VCaP (cell line): ENCODE data around the gene AMACR.
A peak's percentile ranks its signal among the peaks of the same experiment; 100 is the strongest.

Source experiments
- H3K27ac ChIP-seq: fragments of 450-650 bp; 2 replicates; pipeline ENCODE4 v1.5.1; 2017
- TF ChIP-seq, protein P1 (sequence below): fragments of 450-650 bp; conservative IDR thresholded peaks from 2 replicates; pipeline ENCODE4 v1.5.1; 2017; ENCODE audit warnings: mild to moderate bottlenecking, moderate library complexity

Gene AMACR

DNA sequence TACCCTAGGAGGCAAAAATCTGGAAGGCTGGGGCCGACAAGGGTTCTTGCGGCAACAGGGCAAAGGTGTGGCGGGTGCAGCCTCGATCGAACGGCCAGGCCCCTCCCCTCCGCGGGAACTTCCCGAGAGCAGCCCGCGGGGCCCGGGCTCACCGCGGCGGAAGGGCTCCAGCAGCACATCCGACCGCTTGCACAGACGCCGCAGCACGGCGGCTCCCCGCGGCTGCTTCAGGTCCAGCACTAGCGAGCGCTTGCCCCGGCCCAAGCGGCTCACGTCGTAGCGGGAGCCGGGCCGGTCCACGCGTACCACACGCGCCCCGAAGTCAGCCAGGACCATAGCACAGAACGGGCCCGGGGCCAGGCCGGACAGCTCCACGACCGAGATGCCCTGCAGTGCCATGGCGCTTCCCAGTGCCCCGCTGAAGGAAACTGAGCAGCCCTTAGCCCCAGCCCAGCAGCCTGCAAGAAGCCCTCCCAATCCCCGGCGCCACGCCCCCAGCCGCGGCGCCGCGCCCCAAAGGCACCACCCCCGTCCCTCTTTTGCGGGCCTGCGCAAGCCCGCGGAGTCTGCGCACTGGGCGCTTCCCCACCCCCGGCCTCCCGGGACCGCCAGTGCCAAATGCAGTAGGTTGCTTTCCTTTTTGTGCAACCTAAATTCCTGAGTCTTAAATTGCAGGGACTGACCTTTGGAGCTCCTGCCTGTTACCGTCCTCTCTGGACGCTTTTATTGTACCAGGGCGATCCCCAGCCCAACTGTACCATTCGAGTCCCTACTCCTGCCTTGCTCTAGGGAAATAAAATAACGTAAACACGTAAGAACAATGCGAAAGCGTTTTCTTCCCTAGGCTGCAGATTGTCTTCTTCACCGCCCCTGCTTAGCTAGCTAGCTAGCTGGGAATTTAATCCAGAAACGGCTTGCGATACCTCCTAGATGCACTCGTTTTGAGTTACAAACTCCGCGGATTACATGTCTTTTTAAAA lies at the start of gene AMACR:
AMACR (minus strand) TSS at position 430 of the 980 bp plus-strand sequence; CDS start at position 399, 31 bp downstream.
- peak within 1 kb of the TSS; percentile 97 for H3K27ac ChIP-seq
- TF ChIP-seq, protein P1, sequence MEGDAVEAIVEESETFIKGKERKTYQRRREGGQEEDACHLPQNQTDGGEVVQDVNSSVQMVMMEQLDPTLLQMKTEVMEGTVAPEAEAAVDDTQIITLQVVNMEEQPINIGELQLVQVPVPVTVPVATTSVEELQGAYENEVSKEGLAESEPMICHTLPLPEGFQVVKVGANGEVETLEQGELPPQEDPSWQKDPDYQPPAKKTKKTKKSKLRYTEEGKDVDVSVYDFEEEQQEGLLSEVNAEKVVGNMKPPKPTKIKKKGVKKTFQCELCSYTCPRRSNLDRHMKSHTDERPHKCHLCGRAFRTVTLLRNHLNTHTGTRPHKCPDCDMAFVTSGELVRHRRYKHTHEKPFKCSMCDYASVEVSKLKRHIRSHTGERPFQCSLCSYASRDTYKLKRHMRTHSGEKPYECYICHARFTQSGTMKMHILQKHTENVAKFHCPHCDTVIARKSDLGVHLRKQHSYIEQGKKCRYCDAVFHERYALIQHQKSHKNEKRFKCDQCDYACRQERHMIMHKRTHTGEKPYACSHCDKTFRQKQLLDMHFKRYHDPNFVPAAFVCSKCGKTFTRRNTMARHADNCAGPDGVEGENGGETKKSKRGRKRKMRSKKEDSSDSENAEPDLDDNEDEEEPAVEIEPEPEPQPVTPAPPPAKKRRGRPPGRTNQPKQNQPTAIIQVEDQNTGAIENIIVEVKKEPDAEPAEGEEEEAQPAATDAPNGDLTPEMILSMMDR, result 0 out of 2 replicates have a peak, but pooled peaks have one; percentile 8

DNA sequence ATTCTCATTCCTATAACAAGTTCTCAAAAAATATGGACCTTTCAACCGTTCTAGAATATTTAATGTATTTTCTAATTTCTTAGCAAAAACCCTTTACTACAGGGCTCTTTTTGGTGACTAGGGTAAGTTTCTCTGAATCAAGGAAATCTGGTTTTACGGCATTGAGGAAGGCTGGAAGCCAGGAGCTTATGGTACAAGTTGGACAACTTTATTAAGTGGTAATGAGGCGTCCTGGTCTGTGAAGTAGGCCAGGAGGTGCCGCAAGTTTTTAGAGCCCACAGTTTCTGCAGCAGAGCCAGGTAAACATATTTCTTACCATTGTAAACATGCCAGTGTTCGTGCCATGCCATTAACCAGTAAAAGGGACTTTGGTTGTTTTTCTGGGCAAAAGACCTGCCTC lies 49.7 kb upstream of the AMACR start:
- TF ChIP-seq, protein P1, result no peak
- H3K27ac ChIP-seq, result no peak overlapping the region

DNA sequence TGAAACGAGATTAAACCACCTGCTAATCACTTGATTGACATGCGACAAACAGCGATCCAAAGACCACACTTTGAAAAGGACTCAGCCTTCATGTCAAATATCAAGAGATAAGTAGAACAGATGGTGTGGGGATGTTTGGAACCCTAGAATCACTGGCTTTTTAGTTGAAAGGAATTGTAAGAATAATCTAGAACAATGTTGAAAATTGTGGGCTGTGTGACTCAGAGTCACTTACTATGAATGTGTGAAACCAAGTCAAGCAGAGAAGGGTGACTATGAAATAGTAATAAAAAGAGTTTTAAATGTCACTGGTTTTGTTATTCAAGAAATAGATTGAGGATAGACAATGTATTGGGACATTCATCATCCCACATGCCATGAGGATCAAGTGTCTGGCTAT lies 49.3 kb upstream of the AMACR start:
- no peak overlapping the region for H3K27ac ChIP-seq
- TF ChIP-seq, protein P1, result no peak

DNA sequence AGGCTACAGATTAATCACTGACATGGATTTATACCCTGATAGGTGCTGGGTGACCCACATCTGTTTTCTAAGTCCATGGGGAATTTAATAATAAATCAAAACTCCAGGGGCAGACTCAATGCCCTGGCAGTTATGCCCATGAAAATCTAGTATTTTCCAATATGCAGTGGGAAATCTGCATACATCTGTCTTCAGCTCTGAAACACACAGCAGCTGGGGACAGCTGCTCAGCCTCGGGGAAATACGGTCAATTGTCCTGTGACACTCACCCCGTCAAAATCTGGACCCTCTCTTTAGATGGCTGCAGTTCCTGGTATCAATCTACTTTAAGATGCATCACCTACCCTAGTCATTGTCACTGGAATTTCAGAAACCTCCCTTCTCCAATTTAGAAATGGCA lies 47.8 kb upstream of the AMACR start:
- TF ChIP-seq, protein P1, result no peak

DNA sequence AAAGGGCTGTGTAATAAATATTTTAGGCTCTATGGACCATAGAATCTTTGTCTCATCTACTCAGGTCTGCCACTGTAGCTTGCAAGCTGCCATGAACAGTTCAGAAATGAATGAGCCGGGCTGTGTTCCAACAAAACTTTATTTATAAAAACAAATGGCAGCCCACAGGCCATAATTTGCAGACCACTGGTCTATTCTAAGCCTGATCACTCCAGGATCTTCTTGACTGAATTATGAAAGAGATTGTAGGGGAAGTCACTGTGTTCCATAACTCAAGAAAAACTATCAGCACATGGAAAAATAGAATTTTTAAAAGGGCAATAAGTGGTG lies 46.5 kb upstream of the AMACR start:
- no peak overlapping the region for H3K27ac ChIP-seq
- TF ChIP-seq, protein P1, result no peak

More for the DNA sequence above, 47.8 kb upstream of the AMACR start:
- no peak overlapping the region for H3K27ac ChIP-seq

DNA sequence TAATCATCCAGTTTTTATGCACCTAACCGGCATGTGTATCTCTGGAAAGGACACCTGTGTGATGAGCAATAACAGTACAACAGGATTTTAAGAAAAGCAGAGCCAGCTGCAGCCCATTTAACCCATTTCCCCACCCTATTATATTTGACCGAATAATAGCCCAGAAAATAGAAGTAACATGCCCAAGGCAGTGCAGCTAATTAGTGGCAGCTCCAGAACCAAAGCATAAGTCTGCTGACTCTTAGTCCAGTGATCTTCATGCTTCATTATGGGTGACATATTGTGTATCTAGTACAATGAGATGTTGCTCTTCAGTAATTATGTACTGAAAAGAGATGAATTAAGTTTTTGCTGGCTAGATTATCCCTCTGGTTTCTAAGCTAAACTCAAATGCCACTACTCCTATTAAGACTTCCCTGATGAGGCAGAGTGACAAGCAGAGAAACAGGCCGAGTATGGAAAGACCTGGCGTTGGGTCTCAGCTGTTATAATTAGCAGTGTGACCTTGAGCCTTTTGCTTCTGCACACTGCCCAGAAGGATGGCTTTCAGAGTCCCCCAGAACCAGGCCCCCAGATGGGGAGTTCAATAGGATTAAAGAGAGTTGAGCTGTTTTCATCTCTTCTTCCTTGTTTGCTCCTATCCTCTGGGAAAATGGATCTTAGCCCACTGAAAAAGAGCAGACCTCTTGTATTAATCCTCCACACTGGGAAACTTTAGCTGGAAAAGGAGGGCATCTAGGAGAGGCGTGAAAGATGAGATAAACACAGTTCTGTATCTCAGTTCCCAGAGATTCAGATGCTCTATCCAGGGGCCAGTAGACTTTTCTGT lies 45.9 kb upstream of the AMACR start:
- TF ChIP-seq, protein P1, result no peak
- peak overlapping the region; percentile 76 for H3K27ac ChIP-seq

DNA sequence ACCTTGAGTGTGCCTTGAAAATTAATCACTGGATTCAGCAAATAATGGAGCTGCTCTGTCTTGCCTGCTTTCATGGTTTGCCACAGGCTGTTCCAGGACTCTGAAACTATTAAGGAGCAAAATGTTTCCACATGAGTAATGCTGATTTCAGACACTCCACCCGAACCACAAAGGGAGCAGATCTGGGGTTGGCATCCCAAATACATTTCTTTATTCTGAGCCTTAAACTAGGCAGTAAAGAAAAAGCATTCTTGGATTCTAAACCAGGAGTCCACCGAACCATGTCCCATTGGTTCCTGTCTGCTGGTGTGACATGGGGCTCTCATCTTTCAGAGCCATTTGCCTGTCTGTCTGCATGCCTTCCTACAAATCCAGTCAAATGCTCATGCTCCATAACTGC lies 45.3 kb upstream of the AMACR start:
- TF ChIP-seq, protein P1, result no peak
- H3K27ac ChIP-seq, result peak overlapping the region; percentile 76
